Activated naive CD8-positive, alpha-beta T cell treated with anti-CD3 and anti-CD28 coated beads for 36 hours (primary cell): Measurements from ENCODE around the gene ACSF2. TPM values are rescaled to one million over a fixed set of nuclear protein-coding genes. Genes with fewer than 3 reads are reported as not detected.
"Not testable (repeated sequence)": the region's sequence is repeated elsewhere in the genome, so short reads cannot be mapped to it uniquely, and the experiment has no call there.

Experiments
- DNase-seq: peaks from one replicate; pipeline ENCODE4 v3.0.0; 2021
- H3K27ac Mint-ChIP-seq: one replicate; pipeline ENCODE4 v1.8.0; 2022; ENCODE audit warnings: mild to moderate bottlenecking, moderate library complexity, mixed read lengths
- H3K27me3 Mint-ChIP-seq: one replicate; pipeline ENCODE4 v1.8.0; 2022; ENCODE audit warnings: mild to moderate bottlenecking, mixed read lengths
- H3K36me3 Mint-ChIP-seq: one replicate; pipeline ENCODE4 v1.8.0; 2021; ENCODE audit warnings: mild to moderate bottlenecking, mixed read lengths
- H3K4me1 Mint-ChIP-seq: one replicate; pipeline ENCODE4 v1.8.0; 2021; ENCODE audit warnings: mixed read lengths
- H3K4me3 Mint-ChIP-seq: one replicate; pipeline ENCODE4 v1.8.0; 2022; ENCODE audit warnings: mild to moderate bottlenecking, moderate library complexity, mixed read lengths
- H3K9me3 Mint-ChIP-seq: one replicate; pipeline ENCODE4 v1.8.0; 2022; ENCODE audit warnings: mixed read lengths
- total RNA-seq, 2 experiments: library from RNA; stranded (reverse); gene quantifications; one replicate each; pipeline ENCODE4 v1.2.3, GENCODE V29; 2021

Gene ACSF2
- total RNA-seq, 2 experiments from 2014 or later = 9.2 to 9.7 TPM

GRCh38 chr17:50424246-50424995, 1.6 kb upstream of the ACSF2 start:
- no peak overlapping the region for H3K27ac Mint-ChIP-seq
- DNase-seq = no peak
- H3K4me1 Mint-ChIP-seq = peaks cover 34% of the 10 kb centered on the region
- H3K36me3 Mint-ChIP-seq = no peaks in the 10 kb centered on the region
- no peaks in the 10 kb centered on the region for H3K9me3 Mint-ChIP-seq
- no peak overlapping the region for H3K4me3 Mint-ChIP-seq
- H3K27me3 Mint-ChIP-seq = no peaks in the 10 kb centered on the region

- no peaks in the 10 kb centered on the region for H3K9me3 Mint-ChIP-seq
- peak overlapping the region; percentile 67 for H3K27ac Mint-ChIP-seq
- H3K36me3 Mint-ChIP-seq = no peaks in the 10 kb centered on the region
- H3K4me1 Mint-ChIP-seq = peaks cover 31% of the 10 kb centered on the region
- H3K4me3 Mint-ChIP-seq = peak overlapping the region; percentile 81
- H3K27me3 Mint-ChIP-seq = no peaks in the 10 kb centered on the region
- DNase-seq = no peak
These were observed 879 bp upstream of the ACSF2 start for GRCh38 chr17:50424996-50425681.

- Mint-ChIP-seq H3K4me1 (peaks cover 21% of the 10 kb centered on the region), H3K9me3 (no peaks in the 10 kb centered on the region), H3K27me3 (no peaks in the 10 kb centered on the region), H3K36me3 (no peaks in the 10 kb centered on the region), H3K4me3 (peak overlapping the region; percentile 82), H3K27ac (peak overlapping the region; percentile 54)
- DNase-seq = no peak
These were observed 409 bp downstream of the ACSF2 start for GRCh38 chr17:50426472-50426782.

GRCh38 chr17:50426814-50427787, 1.1 kb downstream of the ACSF2 start:
- peak overlapping the region; percentile 82 for H3K4me3 Mint-ChIP-seq
- H3K4me1 Mint-ChIP-seq = peaks cover 17% of the 10 kb centered on the region
- no peaks in the 10 kb centered on the region for H3K27me3 Mint-ChIP-seq
- no peaks in the 10 kb centered on the region for H3K9me3 Mint-ChIP-seq
- DNase-seq = peak; percentile 13
- H3K27ac Mint-ChIP-seq = peak overlapping the region; percentile 54
- H3K36me3 Mint-ChIP-seq = no peaks in the 10 kb centered on the region

- H3K27me3 Mint-ChIP-seq, H3K36me3 Mint-ChIP-seq, H3K9me3 Mint-ChIP-seq, DNase-seq, H3K27ac Mint-ChIP-seq, H3K4me3 Mint-ChIP-seq: not testable (repeated sequence)
- peaks cover 17% of the 10 kb centered on the region for H3K4me1 Mint-ChIP-seq
These were observed 2.1 kb downstream of the ACSF2 start for GRCh38 chr17:50428126-50428525.

GRCh38 chr17:50428831-50429424, 2.9 kb downstream of the ACSF2 start:
- Mint-ChIP-seq H3K36me3 (no peaks in the 10 kb centered on the region), H3K4me3 (no peak overlapping the region), H3K4me1 (peaks cover 17% of the 10 kb centered on the region), H3K9me3 (no peaks in the 10 kb centered on the region), H3K27ac (no peak overlapping the region), H3K27me3 (no peaks in the 10 kb centered on the region)
- DNase-seq = no peak

- H3K27ac Mint-ChIP-seq = no peak overlapping the region
- H3K9me3 Mint-ChIP-seq = no peaks in the 10 kb centered on the region
- peaks cover 16% of the 10 kb centered on the region for H3K4me1 Mint-ChIP-seq
- no peak for DNase-seq
- H3K36me3 Mint-ChIP-seq = no peaks in the 10 kb centered on the region
- H3K27me3 Mint-ChIP-seq = no peaks in the 10 kb centered on the region
- no peak overlapping the region for H3K4me3 Mint-ChIP-seq
These were observed 3.8 kb downstream of the ACSF2 start for GRCh38 chr17:50429793-50430192.

- no peaks in the 10 kb centered on the region for H3K36me3 Mint-ChIP-seq
- no peak overlapping the region for H3K27ac Mint-ChIP-seq
These were observed 5.0 kb downstream of the ACSF2 start for GRCh38 chr17:50430821-50431618.

GRCh38 chr17:50432125-50432762, 6.2 kb downstream of the ACSF2 start:
- Mint-ChIP-seq H3K27me3 (no peaks in the 10 kb centered on the region), H3K4me1 (peaks cover 4% of the 10 kb centered on the region), H3K36me3 (peaks cover 3% of the 10 kb centered on the region), H3K27ac (no peak overlapping the region), H3K4me3 (no peak overlapping the region), H3K9me3 (no peaks in the 10 kb centered on the region)
- no peak for DNase-seq

More at GRCh38 chr17:50430821-50431618, 5.0 kb downstream of the ACSF2 start:
- H3K27me3 Mint-ChIP-seq = no peaks in the 10 kb centered on the region
- H3K4me3 Mint-ChIP-seq = no peak overlapping the region
- H3K4me1 Mint-ChIP-seq = peaks cover 9% of the 10 kb centered on the region
- no peaks in the 10 kb centered on the region for H3K9me3 Mint-ChIP-seq
- DNase-seq = no peak

- no peaks in the 10 kb centered on the region for H3K27me3 Mint-ChIP-seq
- no peak overlapping the region for H3K27ac Mint-ChIP-seq
- H3K4me3 Mint-ChIP-seq = no peak overlapping the region
- no peaks in the 10 kb centered on the region for H3K4me1 Mint-ChIP-seq
- H3K36me3 Mint-ChIP-seq = peaks cover 3% of the 10 kb centered on the region
- H3K9me3 Mint-ChIP-seq = no peaks in the 10 kb centered on the region
- DNase-seq = no peak
These were observed 11.4 kb downstream of the ACSF2 start for GRCh38 chr17:50437409-50437808.

- DNase-seq = no peak
- Mint-ChIP-seq H3K4me1 (no peaks in the 10 kb centered on the region), H3K27ac (no peak overlapping the region), H3K9me3 (no peaks in the 10 kb centered on the region), H3K27me3 (no peaks in the 10 kb centered on the region), H3K36me3 (peaks cover 3% of the 10 kb centered on the region), H3K4me3 (no peak overlapping the region)
These were observed 13.0 kb downstream of the ACSF2 start for GRCh38 chr17:50439008-50439407.

- Mint-ChIP-seq H3K27ac (no peak overlapping the region), H3K4me3 (no peak overlapping the region), H3K36me3 (peaks cover 3% of the 10 kb centered on the region), H3K27me3 (no peaks in the 10 kb centered on the region), H3K9me3 (no peaks in the 10 kb centered on the region), H3K4me1 (no peaks in the 10 kb centered on the region)
- no peak for DNase-seq
These were observed 14.3 kb downstream of the ACSF2 start for GRCh38 chr17:50440172-50440837.
